Measurements from ENCODE around the gene TAF1C.
A peak's percentile ranks its signal among the peaks of the same experiment; 100 is the strongest.

TAF1C gene

DNA sequence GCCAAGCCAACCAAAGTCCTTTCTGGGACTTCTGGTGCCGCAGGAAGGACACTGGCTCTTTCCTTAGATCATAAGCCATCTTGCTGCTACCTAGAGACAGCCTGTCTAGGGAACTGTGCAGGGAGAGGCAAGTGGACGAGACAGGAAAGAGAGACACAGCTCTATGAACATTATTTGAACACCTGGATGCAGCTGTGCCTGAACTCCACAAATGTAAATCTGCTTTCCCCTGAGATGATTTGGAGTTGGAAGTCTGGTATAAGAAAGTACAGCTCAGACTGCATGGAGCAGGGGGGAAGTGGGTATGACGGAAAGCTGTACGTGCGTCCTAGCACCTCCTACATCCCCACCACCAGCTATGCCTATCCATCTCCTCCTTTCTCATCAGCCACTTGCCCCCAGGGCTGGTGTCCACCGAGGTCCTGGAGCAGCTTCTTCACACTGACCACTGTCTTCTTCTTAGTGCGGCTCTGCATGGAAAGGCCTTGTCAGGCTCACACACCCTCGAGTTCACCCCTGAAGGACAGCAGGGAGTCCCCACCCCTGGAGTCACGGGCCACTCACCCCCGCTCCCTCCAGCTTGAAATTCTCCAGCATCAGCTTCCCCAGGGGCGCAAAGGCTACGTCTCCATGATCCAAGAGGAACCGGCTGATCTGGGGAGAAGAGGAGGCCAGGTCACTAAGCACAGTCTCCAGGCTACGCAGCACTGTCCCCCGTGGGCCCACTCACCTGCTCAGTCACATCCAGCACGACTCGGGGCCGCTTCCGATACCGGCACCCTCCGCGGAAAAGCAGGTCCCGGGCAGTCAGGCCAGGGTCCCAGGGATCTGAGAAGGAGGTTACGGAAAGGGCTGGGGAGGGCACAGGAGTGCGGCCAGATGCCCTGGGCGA, 3.9 kb downstream of the TAF1C start:
- no peak for DNase-seq (ENCODE audit: low spot score)

GRCh38 chr16:84182104-84182503, 4.8 kb downstream of the TAF1C start:
- no peak for DNase-seq (ENCODE audit: low spot score)

DNA sequence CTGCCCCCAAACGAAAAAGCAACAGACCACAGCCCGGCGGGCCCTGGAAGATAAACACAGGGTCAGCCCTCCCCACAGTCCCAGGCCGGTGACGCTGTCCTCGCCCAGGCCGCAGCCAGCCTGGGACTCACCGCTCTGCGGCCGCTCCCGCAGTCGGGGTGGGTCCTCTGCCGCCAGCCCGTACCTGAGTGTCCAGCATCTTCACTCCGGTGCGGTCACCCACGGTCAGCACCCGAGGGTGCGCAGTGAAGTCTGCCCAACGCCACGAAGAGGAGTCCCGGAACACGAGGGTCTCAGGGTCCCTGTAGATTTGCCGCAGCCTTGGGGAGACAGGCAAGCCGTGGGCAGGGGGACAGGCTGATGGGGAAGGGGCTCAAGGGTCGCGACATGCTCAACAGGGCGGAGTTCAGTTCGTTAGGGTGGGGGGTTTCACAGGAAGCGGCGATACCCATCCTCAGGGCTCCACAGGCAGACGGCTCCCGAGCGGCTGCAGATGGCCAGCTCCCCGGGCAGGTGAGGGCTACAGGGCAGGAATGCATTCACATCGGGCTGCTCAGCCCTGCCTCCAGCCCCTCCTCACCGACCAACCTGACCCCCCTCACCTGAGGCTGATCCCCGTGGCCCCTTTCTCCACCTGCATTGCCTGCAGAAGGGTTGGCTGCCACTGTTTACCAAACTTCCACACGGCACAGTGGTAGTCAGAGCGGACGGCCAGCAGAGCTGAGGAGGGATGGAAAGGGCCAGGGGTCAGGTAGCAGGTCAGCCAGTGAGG, 5.5 kb downstream of the TAF1C start:
- no peak for DNase-seq (ENCODE audit: low spot score)

- no peak for DNase-seq (ENCODE audit: low spot score)
Observed at GRCh38 chr16:84180519-84181140, 6.2 kb downstream of the TAF1C start.

GRCh38 chr16:84179612-84180320, 7.1 kb downstream of the TAF1C start:
- no peak for DNase-seq (ENCODE audit: low spot score)

DNA sequence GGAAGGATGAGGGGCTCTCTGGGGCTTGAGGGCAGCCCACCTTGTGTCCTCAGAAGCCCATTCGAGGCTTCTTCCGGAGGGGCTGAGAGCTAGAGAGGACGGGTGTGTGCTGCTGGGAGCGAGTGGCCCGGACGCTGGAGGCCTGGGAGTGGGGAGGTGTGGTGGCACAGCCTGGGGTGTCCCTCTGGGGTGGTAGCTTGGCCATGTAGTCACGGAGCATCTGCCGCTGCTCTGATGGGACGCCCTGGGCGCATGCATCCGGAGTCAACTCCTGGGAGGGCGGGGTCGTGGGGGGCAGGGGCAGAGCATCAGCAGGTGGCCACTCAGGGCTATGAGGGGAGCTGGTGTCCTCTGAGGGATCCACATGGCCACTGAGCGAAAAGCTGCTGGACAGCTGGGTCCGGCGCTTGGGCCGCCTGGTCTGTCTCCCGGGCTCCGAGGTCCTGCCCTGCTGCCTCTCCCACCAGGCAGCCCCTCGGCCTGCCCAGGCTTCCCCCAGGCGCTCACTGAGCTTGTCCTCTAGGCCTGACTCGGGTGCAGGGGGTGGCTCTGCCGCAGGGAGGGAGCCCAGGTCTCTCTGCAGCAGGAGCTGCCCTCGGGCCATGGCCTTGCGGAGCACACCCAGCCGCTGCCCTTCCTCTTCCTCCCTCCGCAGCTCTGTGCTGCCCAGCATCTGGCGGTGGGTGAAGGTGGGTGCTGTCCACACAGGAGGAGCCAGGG, 7.8 kb downstream of the TAF1C start:
- no peak for DNase-seq (ENCODE audit: low spot score)

- no peak for DNase-seq (ENCODE audit: low spot score)
Observed at GRCh38 chr16:84178146-84178765, 8.6 kb downstream of the TAF1C start.

DNA sequence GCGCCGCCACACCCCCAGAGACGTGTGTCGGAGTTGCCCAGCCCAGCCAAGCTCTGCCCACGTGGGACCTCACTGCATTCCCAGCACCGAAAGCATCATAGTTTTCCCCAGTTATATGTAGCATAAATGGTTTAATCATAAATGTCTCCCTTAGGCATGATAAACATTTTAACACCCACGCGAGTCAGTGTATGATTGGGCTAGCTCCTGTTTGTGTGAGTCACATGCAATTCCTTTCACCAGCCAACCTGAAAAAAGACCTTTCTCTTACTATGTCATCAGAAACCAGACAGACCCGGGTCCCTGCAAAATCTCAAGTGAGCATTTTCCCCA, 9.2 kb downstream of the TAF1C start:
- peak; percentile 25 for DNase-seq (ENCODE audit: low spot score)

DNA sequence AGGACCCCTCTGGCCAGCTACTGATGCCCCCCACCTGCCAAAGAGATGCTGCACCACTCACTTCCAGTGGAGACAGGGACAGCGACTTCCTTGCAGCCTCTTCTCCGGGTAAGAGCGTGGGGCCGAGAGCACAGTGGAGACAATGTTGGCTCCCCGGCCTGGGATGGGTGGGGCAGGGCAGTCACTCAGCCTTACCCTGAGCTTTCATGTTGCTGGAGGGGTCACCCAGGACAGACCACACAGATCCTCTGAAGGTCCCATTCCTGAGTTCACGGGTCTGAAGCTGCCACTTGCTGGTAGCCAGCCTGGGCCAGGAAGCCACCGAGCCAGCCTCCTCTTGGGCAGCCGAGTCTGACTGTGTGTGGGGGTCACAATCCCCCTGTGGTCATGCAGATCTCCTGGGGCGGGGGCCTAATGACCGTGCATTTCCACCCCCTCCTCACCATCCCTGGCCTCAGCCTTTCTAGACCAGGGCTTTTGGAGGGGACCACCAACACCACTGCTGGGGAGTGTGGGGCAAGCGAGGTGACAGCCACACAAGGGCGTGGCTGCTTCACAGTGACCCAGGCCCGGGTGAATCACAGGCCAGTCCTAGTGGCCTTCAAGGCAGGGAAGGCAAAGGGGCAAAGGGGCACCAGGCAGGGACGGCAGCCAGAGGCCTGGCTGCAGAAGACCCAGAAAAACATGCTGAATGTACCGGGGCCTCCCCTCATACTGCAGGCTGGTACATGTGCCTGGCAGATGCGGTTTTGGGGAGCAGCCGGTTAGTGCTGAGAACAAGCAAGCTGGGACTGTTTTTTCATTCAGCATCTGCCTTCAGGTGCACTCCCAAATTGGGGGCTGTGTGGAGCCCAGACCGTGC, 10.4 kb downstream of the TAF1C start:
- DNase-seq (ENCODE audit: low spot score), result no peak

- DNase-seq (ENCODE audit: low spot score), result no peak
Observed at GRCh38 chr16:84175350-84176081, 11.3 kb downstream of the TAF1C start.

GRCh38 chr16:84174396-84174795, 12.5 kb downstream of the TAF1C start:
- no peak for DNase-seq (ENCODE audit: low spot score)

GRCh38 chr16:84169765-84170310, 17.0 kb downstream of the TAF1C start:
- DNase-seq (ENCODE audit: low spot score), result no peak

GRCh38 chr16:84166796-84167695, 19.8 kb downstream of the TAF1C start:
- no peak for DNase-seq (ENCODE audit: low spot score)

DNA sequence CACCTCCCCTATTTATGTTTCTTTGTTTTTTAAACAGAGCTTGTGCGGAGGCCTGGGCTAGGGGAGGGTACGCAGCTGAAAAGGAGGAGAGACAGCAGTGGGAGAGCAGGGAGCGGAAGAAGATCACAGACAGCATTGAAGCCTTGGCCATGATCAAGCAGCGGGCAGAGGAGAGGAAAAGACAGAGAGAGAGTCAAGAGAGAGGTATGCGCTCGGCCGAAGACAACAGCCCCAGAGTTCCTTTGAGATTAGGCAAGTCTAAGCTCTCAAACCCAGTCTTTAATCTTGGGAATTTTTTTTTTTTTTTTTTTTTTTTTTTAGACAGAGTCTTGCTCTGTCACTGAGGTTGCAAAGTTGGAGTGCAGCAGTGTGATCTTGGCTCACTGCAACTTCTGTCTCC, 21.1 kb downstream of the TAF1C start:
- no peak for DNase-seq (ENCODE audit: low spot score)

GRCh38 chr16:84161801-84162200, 25.1 kb downstream of the TAF1C start:
- no peak for DNase-seq (ENCODE audit: low spot score)

GRCh38 chr16:84161037-84161436, 25.8 kb downstream of the TAF1C start:
- DNase-seq (ENCODE audit: low spot score), result no peak

- DNase-seq (ENCODE audit: low spot score), result no peak
Observed at GRCh38 chr16:84159800-84160199, 27.1 kb downstream of the TAF1C start.

DNA sequence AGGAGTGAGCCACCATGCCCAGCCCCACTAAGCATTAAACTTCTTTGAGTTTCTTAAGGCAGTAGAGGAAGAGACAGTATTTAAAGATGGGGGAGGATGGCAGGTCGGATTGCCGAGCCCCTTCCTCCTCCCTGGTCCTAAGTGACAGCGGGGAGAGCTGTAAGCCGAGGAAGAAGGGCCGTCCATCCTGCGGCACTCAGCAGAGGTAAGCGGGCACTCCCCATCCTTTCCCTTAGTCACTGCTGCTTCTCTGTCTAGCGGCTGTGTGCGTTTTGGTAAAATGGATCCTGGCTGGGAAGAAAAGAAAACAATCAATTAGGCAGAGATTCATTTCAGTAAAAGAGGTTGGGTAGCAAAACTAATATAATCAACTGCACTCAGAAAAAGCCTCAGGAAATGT, 27.9 kb downstream of the TAF1C start:
- no peak for DNase-seq (ENCODE audit: low spot score)
